HepG2 (cell line): Measurements from ENCODE around the gene LRRC19.

Source experiments
- CBX2 ChIP-seq, 2 experiments: fragments of 200-600 bp in 1 of 2; sonication (generic); formaldehyde crosslinking in 1 of 2; IDR thresholded peaks; 2 replicates each; pipeline versions ENCODE4 v1.7.0 to v1.8.1; 2018 to 2022; ENCODE audit warnings: low read depth in 2 of 2, low read length in 1 of 2, mild to moderate bottlenecking in 1 of 2, missing genetic modification reagents in 1 of 2
- CREB1 ChIP-seq, 2 experiments: fragments of 450-650 bp in 1 of 2; IDR thresholded peaks; 2 replicates each; pipeline ENCODE4 v1.6.1; 2016 to 2017; ENCODE audit warnings: control low read depth in 1 of 2, mild to moderate bottlenecking in 1 of 2, missing compliant biosample characterization in 1 of 2, missing genetic modification characterization in 1 of 2
- HDAC2 ChIP-seq: sonication (generic); formaldehyde crosslinking; IDR thresholded peaks from 2 replicates; pipeline ENCODE4 v1.4.0; 2020; ENCODE audit warnings: missing genetic modification reagents
- MAZ ChIP-seq, 2 experiments: sonication (generic) in 1 of 2; formaldehyde crosslinking in 1 of 2; IDR thresholded peaks; 2 replicates each; pipeline versions ENCODE4 v1.5.0 to v1.6.1; 2012 to 2020; ENCODE audit warnings: low read depth in 2 of 2, mild to moderate bottlenecking in 2 of 2, borderline replicate concordance in 1 of 2, improper control_type of control experiment in 1 of 2, low read length in 1 of 2, missing genetic modification reagents in 1 of 2, moderate library complexity in 1 of 2
- NFE2L2 ChIP-seq: fragments of 150-350 bp; IDR thresholded peaks from 2 replicates; pipeline ENCODE4 v1.6.1; 2014; ENCODE audit warnings: low read length
- POLR2A ChIP-seq, 2 experiments: IDR thresholded peaks; 2 replicates each; pipeline ENCODE4 v1.6.1; 2011; ENCODE audit warnings: low read depth in 2 of 2, low read length in 2 of 2, mild to moderate bottlenecking in 1 of 2, moderate library complexity in 1 of 2; ENCODE audit not compliant: insufficient read depth in 1 of 2
- PPARG ChIP-seq: conservative IDR thresholded peaks from 2 replicates; pipeline ENCODE4 v1.6.1; 2016; ENCODE audit warnings: missing biosample characterization, missing genetic modification reagents
- SCMH1 ChIP-seq: sonication (generic); formaldehyde crosslinking; IDR thresholded peaks from 2 replicates; pipeline ENCODE4 v1.9.0; 2021; ENCODE audit warnings: missing genetic modification reagents, mild to moderate bottlenecking, borderline replicate concordance
- TSC22D2 ChIP-seq: sonication (generic); formaldehyde crosslinking; IDR thresholded peaks from 2 replicates; pipeline ENCODE4 v1.5.1; 2020; ENCODE audit warnings: missing genetic modification reagents, mild to moderate bottlenecking, borderline replicate concordance
- TF ChIP-seq, protein P1 (sequence below): IDR thresholded peaks from 2 replicates; pipeline ENCODE4 v1.6.1; 2012; ENCODE audit warnings: inconsistent platforms
- TF ChIP-seq, protein P2 (sequence below): sonication (generic); formaldehyde crosslinking; IDR thresholded peaks from 2 replicates; pipeline ENCODE4 v1.5.0; 2020; ENCODE audit warnings: mild to moderate bottlenecking, missing genetic modification reagents, moderate library complexity
- TF ChIP-seq, protein P3 (sequence below), 2 experiments: sonication (generic) in 1 of 2; formaldehyde crosslinking in 1 of 2; IDR thresholded peaks; 2 replicates each; pipeline versions ENCODE4 v1.5.1 to v1.6.1; 2011 to 2020; ENCODE audit warnings: borderline replicate concordance in 1 of 2, low read depth in 1 of 2, low read length in 1 of 2, mild to moderate bottlenecking in 1 of 2, missing genetic modification reagents in 1 of 2, moderate library complexity in 1 of 2

DNA sequence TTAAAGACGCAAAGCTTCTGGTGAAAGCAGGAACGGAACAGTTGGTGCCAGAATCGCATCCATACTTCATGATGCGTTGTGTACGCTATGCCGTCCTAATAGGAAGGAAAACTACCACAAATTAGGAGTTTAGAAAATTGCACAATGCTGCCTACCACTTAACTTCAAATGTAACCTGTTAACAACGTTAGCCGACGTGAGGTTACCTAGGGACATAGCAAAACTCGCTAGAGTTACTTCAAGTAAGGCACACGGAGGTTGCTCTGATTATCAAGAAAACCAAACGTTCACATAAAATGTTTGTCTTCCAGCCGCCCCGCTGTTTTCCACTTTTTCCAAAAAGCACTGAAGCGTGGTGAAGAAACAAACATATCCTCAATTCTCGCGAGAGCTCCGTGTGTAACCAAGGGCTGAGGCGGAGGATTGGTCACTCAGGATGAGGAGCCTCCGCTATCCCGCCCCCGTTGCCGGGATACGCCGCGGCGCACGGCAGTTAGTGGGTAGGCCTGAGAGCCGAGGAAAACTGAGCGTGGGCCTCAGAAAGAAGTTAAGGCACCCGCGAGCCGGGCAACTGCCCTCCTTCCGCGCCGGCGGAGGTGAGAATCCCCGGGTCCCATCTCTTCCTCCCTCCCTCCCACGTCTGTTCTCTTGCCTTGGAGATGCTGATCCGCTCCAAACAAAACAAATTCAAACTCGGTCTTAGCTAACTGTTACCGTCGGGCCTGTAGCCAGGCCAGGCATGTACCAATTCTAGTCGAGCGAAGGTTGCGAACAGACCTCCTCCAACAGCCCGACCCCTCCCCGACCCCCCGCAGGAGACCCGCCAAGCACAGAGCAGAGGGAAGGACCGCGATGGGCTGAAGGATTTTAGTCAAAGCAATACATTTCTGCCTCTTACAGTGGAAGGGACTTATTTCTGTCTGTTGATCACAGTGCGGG, 49.3 kb downstream of the LRRC19 start, which contains the start of gene IFT74:
- TF ChIP-seq, protein P1, sequence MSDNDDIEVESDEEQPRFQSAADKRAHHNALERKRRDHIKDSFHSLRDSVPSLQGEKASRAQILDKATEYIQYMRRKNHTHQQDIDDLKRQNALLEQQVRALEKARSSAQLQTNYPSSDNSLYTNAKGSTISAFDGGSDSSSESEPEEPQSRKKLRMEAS, result peak; percentile 77
- TF ChIP-seq HDAC2 (CRISPR knock-in tag) (no peak; the same call in none of the 2 replicates), PPARG (CRISPR knock-in tag) (no peak), MAZ (IDR thresholded peaks at IDR 0.05; ENCODE audit: borderline replicate concordance, low read depth, low read length) (no peak), MAZ (CRISPR knock-in tag; IDR thresholded peaks at IDR 0.05; ENCODE audit: low read depth) (peak; percentile 65; the same call in 1 of the 2 replicates), POLR2A (IDR thresholded peaks at IDR 0.05; ENCODE audit: insufficient read depth in 1 of 2, low read depth in 2 of 2, low read length in 2 of 2) (peak; percentile 72 to 84), CBX2 (IDR thresholded peaks at IDR 0.05; ENCODE audit: low read depth, low read length) (no peak), CBX2 (CRISPR knock-in tag; IDR thresholded peaks at IDR 0.05; ENCODE audit: low read depth) (no peak), SCMH1 (CRISPR knock-in tag) (no peak), NFE2L2 (no peak), CREB1 (IDR thresholded peaks at IDR 0.05) (no peak), CREB1 (CRISPR knock-in tag; IDR thresholded peaks at IDR 0.05) (peak; percentile 69), TSC22D2 (CRISPR knock-in tag) (peak; percentile 39; the same call in 1 of the 2 replicates)
- TF ChIP-seq, protein P2, sequence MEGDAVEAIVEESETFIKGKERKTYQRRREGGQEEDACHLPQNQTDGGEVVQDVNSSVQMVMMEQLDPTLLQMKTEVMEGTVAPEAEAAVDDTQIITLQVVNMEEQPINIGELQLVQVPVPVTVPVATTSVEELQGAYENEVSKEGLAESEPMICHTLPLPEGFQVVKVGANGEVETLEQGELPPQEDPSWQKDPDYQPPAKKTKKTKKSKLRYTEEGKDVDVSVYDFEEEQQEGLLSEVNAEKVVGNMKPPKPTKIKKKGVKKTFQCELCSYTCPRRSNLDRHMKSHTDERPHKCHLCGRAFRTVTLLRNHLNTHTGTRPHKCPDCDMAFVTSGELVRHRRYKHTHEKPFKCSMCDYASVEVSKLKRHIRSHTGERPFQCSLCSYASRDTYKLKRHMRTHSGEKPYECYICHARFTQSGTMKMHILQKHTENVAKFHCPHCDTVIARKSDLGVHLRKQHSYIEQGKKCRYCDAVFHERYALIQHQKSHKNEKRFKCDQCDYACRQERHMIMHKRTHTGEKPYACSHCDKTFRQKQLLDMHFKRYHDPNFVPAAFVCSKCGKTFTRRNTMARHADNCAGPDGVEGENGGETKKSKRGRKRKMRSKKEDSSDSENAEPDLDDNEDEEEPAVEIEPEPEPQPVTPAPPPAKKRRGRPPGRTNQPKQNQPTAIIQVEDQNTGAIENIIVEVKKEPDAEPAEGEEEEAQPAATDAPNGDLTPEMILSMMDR (CRISPR knock-in tag), result no peak
- TF ChIP-seq, protein P3, sequence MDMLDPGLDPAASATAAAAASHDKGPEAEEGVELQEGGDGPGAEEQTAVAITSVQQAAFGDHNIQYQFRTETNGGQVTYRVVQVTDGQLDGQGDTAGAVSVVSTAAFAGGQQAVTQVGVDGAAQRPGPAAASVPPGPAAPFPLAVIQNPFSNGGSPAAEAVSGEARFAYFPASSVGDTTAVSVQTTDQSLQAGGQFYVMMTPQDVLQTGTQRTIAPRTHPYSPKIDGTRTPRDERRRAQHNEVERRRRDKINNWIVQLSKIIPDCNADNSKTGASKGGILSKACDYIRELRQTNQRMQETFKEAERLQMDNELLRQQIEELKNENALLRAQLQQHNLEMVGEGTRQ (IDR thresholded peaks at IDR 0.05; ENCODE audit: low read depth, low read length), result no peak
- TF ChIP-seq, protein P3 (CRISPR knock-in tag; IDR thresholded peaks at IDR 0.05; ENCODE audit: borderline replicate concordance), result no peak
